COLO668 (cell line): Measurements from ENCODE around the gene BOK.
"Not testable (repeated sequence)": the region's sequence is repeated elsewhere in the genome, so short reads cannot be mapped to it uniquely, and the experiment has no call there.

Experiments
- DNase-seq: peaks from one replicate; lab custom pipeline; 2025; ENCODE audit not compliant: unreplicated experiment; lab: John Stamatoyannopoulos, UW

The BOK gene, protein sequence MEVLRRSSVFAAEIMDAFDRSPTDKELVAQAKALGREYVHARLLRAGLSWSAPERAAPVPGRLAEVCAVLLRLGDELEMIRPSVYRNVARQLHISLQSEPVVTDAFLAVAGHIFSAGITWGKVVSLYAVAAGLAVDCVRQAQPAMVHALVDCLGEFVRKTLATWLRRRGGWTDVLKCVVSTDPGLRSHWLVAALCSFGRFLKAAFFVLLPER

DNA sequence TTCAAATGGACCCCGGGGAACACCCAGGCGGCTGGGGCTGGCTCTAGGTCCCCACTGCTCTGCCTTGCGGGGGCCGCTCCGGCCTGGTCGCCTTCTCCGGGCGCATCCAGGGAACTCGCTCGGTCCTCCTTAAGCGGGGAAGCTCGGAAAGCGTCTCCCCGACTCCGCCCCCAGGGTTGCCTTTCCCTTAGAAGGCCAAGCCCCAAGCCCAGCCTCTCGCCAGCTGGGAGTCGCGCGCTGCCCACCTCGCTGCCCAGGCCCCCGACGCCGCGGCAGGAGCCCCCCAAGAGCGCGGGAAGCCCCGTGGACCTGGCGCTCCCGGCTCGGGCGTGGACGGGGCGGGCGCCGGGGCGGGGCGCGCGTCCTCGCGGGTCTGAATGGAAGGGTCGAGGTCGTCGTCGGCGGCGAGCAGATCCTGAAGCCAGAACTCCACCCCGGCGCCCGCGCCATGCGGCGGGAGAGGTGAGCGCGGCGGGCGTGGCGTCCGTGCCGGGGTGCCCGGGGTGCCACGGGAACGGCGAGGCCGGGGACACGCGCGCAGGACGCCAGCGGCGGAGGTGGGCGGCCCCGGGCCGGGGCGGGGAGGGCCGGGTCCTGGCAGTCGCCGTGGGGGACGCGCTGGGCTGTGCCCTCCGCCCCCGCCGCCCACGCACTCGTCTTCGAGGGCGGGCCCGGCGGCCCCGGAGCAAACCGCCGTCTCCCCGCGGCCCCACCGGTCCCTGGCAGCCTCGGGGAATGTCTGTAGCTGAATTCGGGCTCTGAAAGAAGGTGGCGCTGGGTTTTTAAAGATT lies at the start of gene BOK:
Gene BOK (plus strand): TSS at position 214 of the 791 bp plus-strand sequence. CDS start 739 bp downstream, outside the sequence.
- peak; percentile 39 for DNase-seq

DNA sequence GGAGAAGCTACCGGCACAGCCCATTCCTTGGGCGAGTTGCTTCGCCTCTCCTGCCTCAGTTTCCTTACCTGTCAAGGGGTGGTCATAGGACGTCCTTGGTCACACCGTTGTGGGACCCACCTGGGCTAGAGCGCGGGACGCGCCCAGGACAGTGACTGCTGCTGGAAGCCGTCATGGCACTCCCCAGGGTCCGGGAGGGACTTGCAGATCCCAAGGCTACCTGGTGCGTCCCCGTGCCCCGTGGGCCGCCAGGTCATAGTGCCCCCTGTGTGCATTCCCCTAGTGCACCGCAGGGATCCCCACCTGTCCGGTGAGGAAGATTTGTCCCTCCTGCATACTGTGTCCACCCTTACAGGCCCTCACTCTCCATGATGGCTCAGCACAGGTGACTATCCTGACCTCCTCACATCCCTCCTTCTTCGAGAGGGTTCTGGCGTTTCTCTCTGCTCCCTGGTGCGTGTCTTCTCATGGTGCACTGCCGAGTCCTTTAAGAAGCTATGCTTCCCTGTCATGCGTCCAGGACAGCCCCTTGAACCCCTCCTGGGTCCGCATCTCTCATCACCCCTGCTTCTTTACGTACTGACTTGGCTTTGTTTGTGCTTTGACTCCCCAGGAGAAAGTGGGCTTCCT lies 49.3 kb upstream of the BOK start:
- peak; percentile 45 for DNase-seq

DNA sequence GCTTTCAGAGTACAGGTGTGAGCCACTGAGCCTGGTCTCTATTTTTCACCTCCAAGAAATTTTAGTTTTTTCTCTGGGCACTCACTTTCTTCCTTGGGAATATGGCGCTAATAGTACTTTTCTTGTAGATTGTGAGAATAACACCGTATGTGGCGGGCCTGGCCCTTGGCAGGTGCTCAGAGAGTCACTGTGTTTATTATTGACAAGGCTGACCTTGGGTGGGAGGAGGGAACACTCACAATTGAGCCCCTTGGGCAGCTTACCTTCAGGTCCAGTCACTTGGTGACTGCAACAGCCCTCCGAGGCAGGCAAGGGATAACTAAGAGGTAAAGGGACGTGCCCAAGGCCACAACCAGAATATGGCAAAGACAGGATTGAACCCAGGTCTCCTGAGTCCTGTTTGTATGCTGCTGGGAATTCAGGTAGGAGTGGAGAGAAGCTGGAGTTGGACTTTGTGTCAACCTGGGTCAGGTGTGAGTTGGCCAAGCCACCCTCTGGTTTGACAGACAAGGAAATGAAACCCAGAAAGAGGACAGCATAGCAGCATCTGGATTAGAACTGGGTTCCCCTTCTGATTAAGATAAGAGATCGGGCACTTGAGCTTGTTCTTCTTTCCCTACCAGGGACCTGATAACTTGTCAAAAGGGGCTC lies 47.3 kb upstream of the BOK start:
- no peak for DNase-seq

DNA sequence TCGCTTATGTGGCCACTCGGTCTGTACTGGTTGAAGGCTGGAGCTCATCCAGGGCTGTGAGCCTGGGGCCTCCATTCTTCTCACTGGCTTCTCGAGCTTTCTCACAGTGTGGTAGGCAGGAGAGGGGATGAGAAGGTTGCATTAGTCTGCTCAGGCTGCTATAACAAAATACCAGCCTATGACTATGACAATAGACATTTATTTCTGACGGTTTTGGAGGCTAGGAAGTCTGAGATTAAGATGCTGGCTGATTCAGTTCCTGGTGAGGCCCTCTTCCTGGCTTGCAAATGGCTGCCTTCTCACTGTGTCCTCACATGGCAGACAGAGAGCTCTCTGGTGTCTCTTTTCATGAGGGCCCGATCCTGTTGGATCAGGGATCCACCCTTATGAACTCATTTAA lies 44.0 kb upstream of the BOK start:
- no peak for DNase-seq

DNA sequence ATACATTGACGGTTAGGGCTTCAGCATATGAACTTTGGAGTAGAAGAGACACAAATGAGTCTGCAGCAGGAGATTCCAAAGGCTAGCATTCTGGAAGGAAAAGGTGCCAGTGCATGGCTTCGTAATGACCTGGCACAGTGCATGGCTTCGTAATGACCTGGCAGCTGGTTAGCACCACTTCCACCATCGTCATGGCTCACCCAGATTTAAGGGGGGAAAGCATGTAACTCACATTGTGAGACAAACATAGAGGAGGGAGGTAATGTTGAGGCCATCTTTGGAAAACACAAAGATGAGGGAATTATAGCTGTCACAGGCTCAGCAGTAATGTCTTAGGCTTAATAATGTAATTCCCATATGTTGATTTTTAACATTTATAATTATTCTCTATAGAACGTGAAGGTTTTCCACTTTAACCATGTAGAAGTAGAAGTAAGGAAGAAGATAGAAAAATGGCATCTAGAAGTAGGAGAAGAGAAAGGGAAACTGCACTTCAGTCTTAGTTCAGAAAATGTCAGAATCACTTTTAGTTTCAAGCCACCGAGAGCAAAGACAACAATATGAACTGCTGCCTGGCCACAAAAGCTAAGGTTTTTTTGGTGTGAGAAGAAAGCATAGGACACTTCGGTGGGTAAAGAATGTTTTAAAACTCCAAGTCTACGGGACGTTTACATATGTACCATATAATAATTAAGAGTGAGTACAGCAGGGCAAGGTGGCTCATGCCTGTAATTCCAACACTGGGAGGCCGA lies 43.4 kb upstream of the BOK start:
- no peak for DNase-seq

DNA sequence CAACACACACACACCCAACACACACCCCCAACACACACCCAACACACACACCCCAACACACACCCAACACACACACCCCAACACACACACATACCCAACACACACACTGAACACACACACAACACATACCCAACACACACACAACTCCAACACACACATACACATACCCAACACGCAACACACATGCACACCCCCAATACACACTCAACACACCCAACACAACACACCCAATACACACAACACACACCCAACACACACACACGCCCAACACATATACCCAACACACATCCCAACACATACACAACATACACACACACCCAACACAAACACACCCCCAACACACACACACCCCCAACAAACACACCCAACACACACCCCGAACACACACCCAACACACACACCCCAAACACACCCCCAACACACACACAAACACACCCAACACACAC lies 42.0 kb upstream of the BOK start:
- DNase-seq: no peak

DNA sequence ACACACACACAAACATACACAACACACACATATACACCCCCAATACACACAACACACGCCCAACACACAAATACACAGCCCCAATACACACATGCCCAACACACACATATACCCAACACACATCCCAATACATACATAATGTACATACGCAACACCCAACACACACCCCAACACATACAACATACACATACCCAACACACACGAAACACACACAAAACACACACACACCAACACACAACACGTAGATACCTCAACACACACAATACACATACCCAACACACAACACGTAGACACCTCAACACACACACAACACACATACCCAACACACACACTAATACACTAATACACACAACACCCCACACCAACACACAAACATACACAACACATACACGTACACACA lies 41.2 kb upstream of the BOK start:
- no peak for DNase-seq

DNA sequence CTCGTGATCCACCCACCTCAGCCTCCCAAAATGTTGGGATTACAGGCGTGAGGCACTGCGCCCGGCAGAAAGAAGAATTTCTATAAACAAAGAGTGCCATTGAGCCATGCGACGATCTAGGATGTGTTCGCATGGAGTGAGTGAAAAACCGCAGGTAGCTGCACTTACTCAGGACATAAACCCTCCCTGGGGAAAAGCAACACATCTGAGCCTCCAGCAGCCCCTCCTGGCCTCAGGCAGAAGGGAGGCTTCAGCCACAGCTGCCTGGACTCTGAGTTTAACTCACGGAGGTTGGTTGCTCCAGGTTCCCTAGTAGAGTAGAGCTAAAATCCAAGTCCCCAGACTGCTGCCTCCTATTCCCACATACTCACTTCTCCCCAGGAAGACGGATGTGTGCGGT lies 38.9 kb upstream of the BOK start:
- DNase-seq: no peak

DNA sequence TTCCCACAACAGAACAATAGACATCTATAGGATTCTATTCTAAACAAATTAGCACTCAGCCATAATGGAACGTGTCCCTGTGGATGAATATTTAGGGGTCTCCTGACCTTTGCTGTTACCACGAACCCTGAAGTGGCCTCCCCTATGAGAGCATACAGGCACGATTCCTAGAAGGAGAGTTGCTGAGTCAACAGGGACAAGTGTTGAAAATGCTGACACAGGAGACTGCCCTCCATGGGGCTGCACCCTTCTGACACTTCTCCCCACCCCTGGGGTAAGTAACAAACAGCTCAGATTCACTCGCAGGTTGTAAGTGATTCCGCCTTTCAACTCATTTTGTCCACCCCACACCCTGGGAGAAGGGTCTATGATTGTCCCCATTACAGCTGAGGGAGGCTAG lies 36.1 kb upstream of the BOK start:
- DNase-seq: no peak

DNA sequence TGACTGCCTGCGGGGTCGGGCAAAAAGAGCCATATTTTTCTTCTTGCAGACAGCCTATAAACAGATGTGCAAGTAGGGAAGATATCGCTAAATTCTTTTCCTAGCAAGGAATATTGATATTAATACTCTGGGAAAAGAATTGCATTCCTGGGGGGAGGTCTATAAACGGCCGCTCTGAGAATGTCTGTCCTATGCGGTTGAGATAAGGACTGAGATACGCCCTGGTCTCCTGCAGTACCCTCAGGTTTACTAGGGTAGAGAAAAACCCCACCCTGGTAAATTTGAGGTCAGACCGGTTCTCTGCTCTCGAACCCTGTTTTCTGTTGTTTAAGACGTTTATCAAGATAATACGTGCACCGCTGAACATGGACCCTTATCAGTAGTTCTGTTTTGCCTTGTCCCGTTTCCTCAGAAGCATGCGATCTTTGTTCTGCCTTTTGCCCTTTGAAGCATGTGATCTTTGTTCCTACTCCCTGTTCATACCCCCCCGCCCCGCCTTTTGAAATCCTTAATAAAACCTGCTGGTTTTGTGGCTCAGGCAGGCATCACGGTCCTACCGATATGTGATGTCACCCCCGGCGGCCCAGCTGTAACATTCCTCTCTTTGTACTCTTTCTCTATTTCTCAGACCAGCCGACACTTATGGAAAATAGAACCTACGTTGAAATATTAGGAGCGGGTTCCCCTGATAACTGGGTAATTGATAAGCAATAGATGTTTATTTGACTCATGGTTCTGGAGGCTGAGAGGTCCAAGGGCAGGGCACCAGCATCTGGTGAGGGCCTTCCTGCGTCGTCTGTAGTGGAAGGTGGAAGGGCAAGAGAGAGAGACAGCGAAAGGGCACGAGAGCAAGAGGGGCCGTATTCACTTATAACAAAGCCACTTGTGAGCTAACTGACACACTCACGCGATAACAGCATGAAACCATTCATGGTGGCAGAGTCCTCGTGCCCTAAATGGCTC lies 32.4 kb upstream of the BOK start:
- DNase-seq: not testable (repeated sequence)

DNA sequence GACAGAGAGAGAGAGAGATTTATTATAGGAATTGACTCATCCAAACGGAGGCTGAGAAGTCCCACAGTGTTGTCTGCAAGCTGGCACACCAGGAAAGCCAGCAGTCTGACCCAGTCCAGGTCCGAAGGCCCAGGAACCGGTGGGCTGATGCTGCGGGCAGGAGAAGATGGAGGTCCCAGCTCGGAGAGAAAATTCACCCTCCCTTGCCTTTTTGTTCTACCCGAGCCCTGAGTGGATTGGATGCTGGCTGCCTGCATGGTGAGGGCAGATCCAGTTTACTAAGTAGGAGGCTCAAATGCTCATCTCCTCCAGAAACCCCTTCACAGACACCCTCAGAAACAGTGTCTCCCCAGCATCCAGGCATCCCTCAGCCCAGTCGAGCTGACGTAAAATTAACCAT lies 28.0 kb upstream of the BOK start:
- DNase-seq: no peak

DNA sequence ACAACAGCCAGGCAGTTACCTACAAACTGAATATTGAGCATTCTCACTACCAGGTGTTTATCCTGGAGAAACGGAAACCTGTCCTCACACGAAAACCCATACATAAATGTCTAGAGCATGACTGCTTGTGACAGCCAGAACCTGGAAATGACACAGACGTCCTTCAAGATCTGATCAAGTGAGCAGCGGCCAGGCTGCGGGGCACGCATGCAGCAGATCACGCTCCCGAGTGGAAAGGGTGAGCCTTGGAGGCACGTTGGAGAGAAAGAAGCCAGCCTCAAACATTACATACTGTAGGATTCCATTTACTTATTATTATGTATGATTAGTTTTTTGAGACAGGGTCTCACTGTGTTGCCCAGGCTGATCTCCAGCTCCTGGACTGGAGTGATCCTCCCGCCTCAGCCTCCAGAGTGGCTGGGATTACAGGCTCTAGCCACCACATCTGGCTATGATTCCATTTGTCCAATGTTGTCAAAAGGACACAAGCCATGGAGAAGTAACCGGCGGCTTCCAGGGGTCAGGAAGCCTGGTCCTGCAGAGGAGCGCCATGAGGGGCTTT lies 27.3 kb upstream of the BOK start:
- DNase-seq: no peak

DNA sequence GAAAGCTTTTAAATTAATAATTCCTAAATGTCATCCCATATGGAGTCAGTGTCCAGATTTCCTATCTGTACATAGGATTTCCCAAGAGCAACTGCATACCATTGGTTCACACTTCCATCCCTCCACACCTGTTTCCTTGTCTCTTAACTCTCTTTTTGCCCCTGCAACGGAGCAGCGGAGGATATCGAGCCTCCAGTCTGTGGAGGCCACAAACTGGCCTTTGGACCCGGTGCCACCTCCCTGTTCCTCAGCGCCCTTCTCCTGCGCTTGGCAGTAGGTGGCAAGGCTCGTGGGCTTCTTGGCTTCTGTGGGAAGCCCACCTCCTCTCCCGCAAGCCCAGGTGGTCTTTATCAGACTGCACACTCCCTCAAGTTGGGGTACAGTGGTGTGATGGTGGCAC lies 26.4 kb upstream of the BOK start:
- DNase-seq: no peak

DNA sequence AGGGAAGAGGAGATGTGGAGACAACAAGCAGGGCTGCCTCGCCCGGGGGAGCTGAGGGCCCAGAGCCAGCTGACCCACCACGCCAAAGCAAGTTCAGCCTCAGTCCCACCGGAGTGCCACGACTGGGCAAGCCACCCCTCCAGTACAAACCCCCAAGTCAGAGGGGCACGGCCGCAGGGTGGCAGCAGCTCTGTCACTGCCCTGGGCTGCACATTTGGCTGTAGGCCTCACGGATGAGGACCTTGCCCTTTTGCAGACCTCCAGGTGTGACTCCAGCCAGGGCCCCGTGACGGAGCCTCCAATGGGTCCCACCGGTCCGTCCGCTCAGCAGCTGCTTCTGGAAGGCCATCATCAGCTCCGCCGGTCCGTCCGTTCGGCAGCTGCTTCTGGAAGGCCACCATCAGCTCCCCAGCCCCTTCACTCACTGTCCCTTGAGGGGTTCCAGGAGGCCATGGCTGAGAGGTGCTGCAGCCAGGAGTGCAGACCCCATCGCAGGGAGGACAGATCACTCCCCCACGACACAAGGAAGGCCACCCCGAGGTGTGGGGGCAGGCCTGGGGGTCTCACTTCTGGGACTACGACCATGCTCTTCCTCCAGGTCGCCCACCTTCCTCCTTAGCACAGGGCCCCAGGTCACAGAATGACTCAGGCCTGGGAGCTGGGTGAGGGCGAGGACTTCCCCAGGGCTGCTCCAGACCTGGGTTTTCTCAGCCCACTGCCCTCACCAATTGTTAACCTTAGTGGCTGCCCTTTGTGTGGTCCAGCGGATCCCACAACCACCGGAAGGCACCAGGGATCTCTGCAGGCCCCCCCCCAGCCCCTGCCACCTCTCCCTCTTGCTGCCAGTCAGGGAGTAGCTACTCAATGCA lies 25.6 kb upstream of the BOK start:
- DNase-seq: no peak

DNA sequence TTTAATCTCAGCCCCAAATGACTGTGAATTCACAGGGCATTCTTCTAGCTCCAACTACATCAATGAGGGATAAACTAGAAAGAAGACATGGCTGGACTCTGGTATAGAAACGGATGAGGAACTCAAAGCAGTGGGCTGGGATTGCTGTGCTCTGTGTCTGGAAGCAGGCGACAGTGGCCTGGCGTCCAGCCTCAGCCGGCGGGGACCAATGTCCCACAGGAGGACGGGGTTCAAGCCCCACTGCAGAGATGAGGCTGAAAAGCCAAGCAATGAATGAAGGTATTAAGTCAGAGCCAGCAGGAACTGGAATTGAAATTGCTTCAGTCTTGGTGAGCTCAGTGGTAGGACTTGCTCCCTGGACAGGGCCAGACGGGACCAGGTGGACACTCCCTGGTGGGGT lies 24.3 kb upstream of the BOK start:
- DNase-seq: no peak

DNA sequence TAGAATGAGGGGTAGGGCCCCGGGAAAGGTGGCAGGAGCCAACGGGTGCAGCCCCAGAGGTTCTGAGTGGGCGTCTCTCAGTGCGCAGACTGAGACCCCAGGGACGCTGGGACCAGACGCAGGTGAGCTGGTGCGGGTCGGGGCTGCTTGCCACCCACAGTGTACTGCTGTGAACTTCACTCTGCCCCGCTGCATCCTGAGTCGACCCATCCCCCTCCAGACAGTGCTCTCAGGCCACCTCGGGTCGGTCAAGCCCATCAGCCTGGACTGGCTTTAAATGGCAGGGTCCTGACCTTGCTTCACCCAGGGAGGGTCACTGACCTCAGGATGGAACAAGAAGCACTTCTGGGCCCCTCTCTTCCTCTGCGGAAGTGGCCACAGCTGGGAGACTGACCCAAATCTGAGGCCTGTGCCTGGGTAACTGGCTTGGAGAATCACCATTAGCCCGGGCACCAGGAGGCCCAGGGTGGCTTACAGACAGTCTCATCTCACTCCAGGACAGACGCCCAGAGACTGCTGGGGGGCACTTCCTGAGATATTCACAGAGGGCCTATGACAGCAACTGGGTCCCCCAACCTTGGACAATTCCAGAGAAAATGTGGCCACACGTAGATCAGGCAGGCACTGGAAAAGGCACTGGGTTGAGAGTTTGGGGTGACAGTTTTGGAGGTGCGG lies 23.7 kb upstream of the BOK start:
- DNase-seq: no peak

DNA sequence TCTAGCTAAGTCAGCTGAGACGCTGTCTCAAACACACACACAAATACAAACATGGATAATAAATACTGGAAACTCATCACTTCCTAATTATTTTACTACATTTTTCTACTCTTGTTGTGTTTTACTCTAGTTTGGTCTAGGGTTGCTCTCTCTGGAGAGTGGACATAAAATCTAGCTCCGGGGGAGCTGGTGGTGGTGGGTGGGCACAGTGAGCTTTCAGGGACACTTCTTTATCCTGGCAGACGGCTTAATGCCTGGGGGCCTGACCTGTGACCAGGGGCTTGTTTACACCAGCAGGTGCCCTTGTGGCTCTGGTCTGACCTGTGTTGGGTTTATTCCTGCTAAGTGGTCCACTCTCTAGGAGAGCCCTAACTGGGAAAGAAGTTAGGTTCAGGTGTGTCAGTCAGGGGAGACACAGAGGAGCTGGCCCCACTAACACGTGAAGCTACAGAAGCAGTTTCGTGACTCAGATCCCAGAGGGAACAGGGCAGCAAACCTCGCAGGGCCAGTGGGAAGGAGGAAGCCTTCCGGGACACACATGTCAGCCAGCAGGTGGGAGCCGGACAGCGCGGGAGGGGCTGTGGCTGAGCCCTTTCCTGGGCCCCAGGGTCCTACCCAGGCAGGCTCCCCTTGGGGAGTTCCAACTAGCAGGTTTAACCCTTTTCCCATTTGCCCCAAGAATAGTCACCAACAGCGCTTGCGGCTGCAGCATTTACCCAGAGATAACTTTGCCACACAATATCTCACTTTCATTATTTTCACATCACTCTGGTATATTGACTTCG lies 22.5 kb upstream of the BOK start:
- DNase-seq: no peak
